PFSK-1 (cell line): ENCODE results near the gene ABHD12.

Source experiments
- POLR2AphosphoS5 ChIP-seq: IDR thresholded peaks from 2 replicates; pipeline ENCODE4 v1.6.1; 2012; ENCODE audit warnings: low read depth, mild to moderate bottlenecking, control low read depth, low read length, moderate library complexity
- TAF1 ChIP-seq: IDR thresholded peaks from 2 replicates; pipeline ENCODE4 v1.6.1; 2012; ENCODE audit warnings: low read length, control low read depth, borderline replicate concordance; ENCODE audit not compliant: insufficient read depth

GRCh38 chr20:25279403-25279802, 111.2 kb downstream of the ABHD12 start:
- TF ChIP-seq POLR2AphosphoS5 (no peak), TAF1 (no peak)
